Kidney (tissue), 14 donors: ENCODE data around the gene ZNF692. TPM values are rescaled to one million over a fixed set of nuclear protein-coding genes. Genes with fewer than 3 reads are reported as not detected.

Experiments used
- DNase-seq, 5 donors: peaks; one replicate each; pipeline ENCODE4 v3.0.0-alpha.2; 2013 to 2020
- FAIRE-seq: peaks from 2 replicates; lab custom pipeline; 2012; peaks lifted over from hg19 to GRCh38; lab: Jason Lieb, UNC
- H3K27ac ChIP-seq, 2 donors: one replicate each; pipeline ENCODE4 v1.7.0; 2013; ENCODE audit warnings: low read depth in 2 of 2, low read length in 2 of 2, inconsistent platforms in 1 of 2
- H3K27me3 ChIP-seq: one replicate; pipeline ENCODE4 v1.7.1; 2013; ENCODE audit warnings: low read length, inconsistent platforms; ENCODE audit not compliant: control insufficient read depth, insufficient read depth
- H3K36me3 ChIP-seq, 3 donors: one replicate each; pipeline versions ENCODE4 v1.7.0 to v1.7.1; 2013; ENCODE audit warnings: low read length in 3 of 3, control low read depth in 1 of 3, inconsistent platforms in 1 of 3; ENCODE audit not compliant: insufficient read depth in 3 of 3, control insufficient read depth in 2 of 3
- H3K4me1 ChIP-seq, 3 donors: one replicate each; pipeline versions ENCODE4 v1.7.0 to v1.7.1; 2013; ENCODE audit warnings: low read length in 3 of 3, inconsistent platforms in 1 of 3, low read depth in 1 of 3; ENCODE audit not compliant: control insufficient read depth in 2 of 3, insufficient read depth in 2 of 3
- H3K4me3 ChIP-seq, 3 donors: one replicate each; pipeline versions ENCODE4 v1.7.0 to v1.8.1; 2013; ENCODE audit warnings: low read length in 3 of 3, control low read depth in 1 of 3, inconsistent platforms in 1 of 3
- H3K9ac ChIP-seq, 3 donors: one replicate each; pipeline versions ENCODE4 v1.7.0 to v1.7.1; 2013; ENCODE audit warnings: low read length in 3 of 3, control low read depth in 1 of 3, inconsistent platforms in 1 of 3
- H3K9me3 ChIP-seq, 3 donors: one replicate each; pipeline versions ENCODE4 v1.7.0 to v1.7.1; 2013; ENCODE audit warnings: low read length in 3 of 3, control low read depth in 1 of 3, inconsistent platforms in 1 of 3; ENCODE audit not compliant: control insufficient read depth in 2 of 3, insufficient read depth in 1 of 3
- CTCF ChIP-seq: IDR thresholded peaks from 3 replicates; pipeline ENCODE4 v1.5.1; 2012; ENCODE audit warnings: mild to moderate bottlenecking, moderate library complexity, borderline replicate concordance; ENCODE audit not compliant: insufficient read depth; ENCODE audit errors: extremely low read depth
- intact Hi-C: fragments of 100-400 bp; cut with DNase I; formaldehyde crosslinking; loops from one replicate; pipeline ENCODE4 v1.11.1; 2022
- polyA plus RNA-seq: library from polyadenylated mRNA; stranded (reverse); fragments of 350-450 nt; fragmentation: Illumina TruSeq; extraction: RNeasy Lipid Tissue Mini Kit (QIAGEN cat#74804); gene quantifications from one replicate; pipeline ENCODE4 v1.2.3, GENCODE V29; 2014; ENCODE audit warnings: low read depth, low replicate concordance; ENCODE audit not compliant: insufficient read depth
- total RNA-seq: library from RNA; stranded (reverse); fragmentation: NEBNext Ultra II Directional; extraction: Animal tissue kit (Norgen Biotek cat#: 25700); gene quantifications from one replicate; pipeline ENCODE4 v1.2.1, GENCODE V29; 2021
- donor health status: control.
- donor health status: control.
- donor health status: control.
- donor health status: control.
- donor health status: control.
- donor health status: DM: yes; HTN: yes; CAD: no.
- donor health status: Normal renal cell carcinoma (clear cell type).

ZNF692 gene
- total and polyA plus RNA-seq, 2 donors from 2014 or later = 29.6 to 34.4 TPM

GRCh38 chr1:248813546-248813945 lies 45.3 kb downstream of the ZNF692 start:
- no peak for TF ChIP-seq CTCF
- Histone ChIP-seq H3K9me3 (no peaks in the 10 kb centered on the region), H3K27ac (no peak overlapping the region), H3K36me3 (peaks cover 3 to 35% (median 32%) of the 10 kb centered on the region in 3 donors), H3K4me3 (no peak overlapping the region), H3K4me1 (peaks cover 0 to 6% (median 1%) of the 10 kb centered on the region in 3 donors), H3K9ac (no peak overlapping the region), H3K27me3 (no peaks in the 10 kb centered on the region)
- FAIRE-seq (no peak), DNase-seq (no peak)
- intact Hi-C loops = no loop called here

- no peak for DNase-seq
- H3K36me3 ChIP-seq = peaks cover 3 to 35% (median 32%) of the 10 kb centered on the region in 3 donors
Measured at GRCh38 chr1:248812736-248813425, 46.0 kb downstream of the ZNF692 start.

GRCh38 chr1:248811514-248812490 lies 47.1 kb downstream of the ZNF692 start:
- H3K27ac ChIP-seq = no peak overlapping the region
- no peak overlapping the region for H3K9ac ChIP-seq
- DNase-seq = no peak
- intact Hi-C loops = no loop called here
- H3K4me1 ChIP-seq = peaks cover 0 to 9% (median 6%) of the 10 kb centered on the region in 3 donors
- peak; percentile 23 for TF ChIP-seq CTCF
- no peak for FAIRE-seq
- no peaks in the 10 kb centered on the region for H3K9me3 ChIP-seq
- no peaks in the 10 kb centered on the region for H3K27me3 ChIP-seq
- H3K36me3 ChIP-seq = peaks cover 3 to 35% (median 32%) of the 10 kb centered on the region in 3 donors
- H3K4me3 ChIP-seq = no peak overlapping the region

More at GRCh38 chr1:248812736-248813425, 46.0 kb downstream of the ZNF692 start:
- no peak overlapping the region for H3K4me3 ChIP-seq
- no peak for TF ChIP-seq CTCF
- no peak for FAIRE-seq
- H3K27ac ChIP-seq = no peak overlapping the region
- intact Hi-C loops = no loop called here
- no peaks in the 10 kb centered on the region for H3K27me3 ChIP-seq
- H3K9me3 ChIP-seq = no peaks in the 10 kb centered on the region
- H3K9ac ChIP-seq = no peak overlapping the region
- peaks cover 0 to 6% (median 0%) of the 10 kb centered on the region in 3 donors for H3K4me1 ChIP-seq
